Measurements from ENCODE around the gene SIPA1L3. TPM values are rescaled to one million over a fixed set of nuclear protein-coding genes. Genes with fewer than 3 reads are reported as not detected.

The SIPA1L3 gene
- total RNA-seq, 1 donor from 2014 or later = 8.8 TPM

GRCh38 chr19:37955986-37956385 lies 49.0 kb downstream of the SIPA1L3 start:
- Histone ChIP-seq H3K27ac (replicated peaks) (no peak overlapping the region), H3K27me3 (ENCODE audit: low read depth) (no peaks in the 10 kb centered on the region), H3K4me3 (no peak overlapping the region), H3K9me3 (replicated peaks) (peaks cover 8% of the 10 kb centered on the region), H3K4me1 (peaks cover 13% of the 10 kb centered on the region), H3K36me3 (no peaks in the 10 kb centered on the region)
- no peak for DNase-seq
- intact Hi-C loops (cut with micrococcal nuclease) = no loop called here
- no peak for TF ChIP-seq CTCF (IDR thresholded peaks at IDR 0.05; ENCODE audit: borderline replicate concordance)

DNA sequence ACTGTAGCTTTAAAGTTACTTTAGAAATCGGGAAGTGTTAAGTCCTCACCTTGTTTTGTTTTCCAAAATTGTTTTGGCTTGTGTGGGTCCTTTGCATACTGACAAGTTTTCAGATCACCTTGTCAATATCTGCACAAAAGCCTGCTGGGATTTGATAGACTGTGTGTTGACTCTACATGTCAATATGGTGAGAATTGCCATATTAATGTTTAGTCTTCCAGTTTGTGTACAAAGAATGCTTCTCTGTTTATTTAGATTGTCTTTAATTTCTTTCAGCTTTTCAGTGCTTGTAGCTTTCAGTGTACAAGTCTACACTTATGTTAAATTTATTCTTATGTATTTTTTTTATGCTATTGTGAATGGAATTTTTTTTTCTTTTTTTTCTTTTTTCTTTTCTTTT lies 50.2 kb downstream of the SIPA1L3 start:
- no peak for TF ChIP-seq CTCF (IDR thresholded peaks at IDR 0.05; ENCODE audit: borderline replicate concordance)
- intact Hi-C loops (cut with micrococcal nuclease) = no loop called here
- Histone ChIP-seq H3K36me3 (no peaks in the 10 kb centered on the region), H3K4me1 (peaks cover 13% of the 10 kb centered on the region), H3K27ac (replicated peaks) (no peak overlapping the region), H3K4me3 (no peak overlapping the region), H3K9me3 (replicated peaks) (peaks cover 20% of the 10 kb centered on the region), H3K27me3 (ENCODE audit: low read depth) (no peaks in the 10 kb centered on the region)
- DNase-seq = no peak

- H3K4me3 ChIP-seq = no peak overlapping the region
- H3K36me3 ChIP-seq = no peaks in the 10 kb centered on the region
- no peak for DNase-seq
- no peak overlapping the region for H3K27ac ChIP-seq (replicated peaks)
- H3K27me3 ChIP-seq (ENCODE audit: low read depth) = no peaks in the 10 kb centered on the region
- intact Hi-C loops (cut with micrococcal nuclease) = no loop called here
- H3K9me3 ChIP-seq (replicated peaks) = peaks cover 20% of the 10 kb centered on the region
- TF ChIP-seq CTCF (IDR thresholded peaks at IDR 0.05; ENCODE audit: borderline replicate concordance) = no peak
- H3K4me1 ChIP-seq = peaks cover 13% of the 10 kb centered on the region
Observed at GRCh38 chr19:37959665-37960114, 52.7 kb downstream of the SIPA1L3 start.

- Histone ChIP-seq H3K4me3 (no peak overlapping the region), H3K4me1 (peaks cover 13% of the 10 kb centered on the region), H3K9me3 (replicated peaks) (peaks cover 20% of the 10 kb centered on the region), H3K27ac (replicated peaks) (no peak overlapping the region), H3K27me3 (ENCODE audit: low read depth) (no peaks in the 10 kb centered on the region), H3K36me3 (no peaks in the 10 kb centered on the region)
- intact Hi-C loops (cut with micrococcal nuclease) = no loop called here
- TF ChIP-seq CTCF (IDR thresholded peaks at IDR 0.05; ENCODE audit: borderline replicate concordance) = no peak
- no peak for DNase-seq
Observed at GRCh38 chr19:37961198-37961597, 54.2 kb downstream of the SIPA1L3 start.

GRCh38 chr19:37963190-37963936 lies 56.4 kb downstream of the SIPA1L3 start:
- H3K4me3 ChIP-seq = no peak overlapping the region
- intact Hi-C loops (cut with micrococcal nuclease) = no loop called here
- no peak overlapping the region for H3K27ac ChIP-seq (replicated peaks)
- H3K36me3 ChIP-seq = no peaks in the 10 kb centered on the region
- H3K27me3 ChIP-seq (ENCODE audit: low read depth) = no peaks in the 10 kb centered on the region
- no peak for DNase-seq
- peaks cover 18% of the 10 kb centered on the region for H3K9me3 ChIP-seq (replicated peaks)
- TF ChIP-seq CTCF (IDR thresholded peaks at IDR 0.05; ENCODE audit: borderline replicate concordance) = no peak
- peaks cover 13% of the 10 kb centered on the region for H3K4me1 ChIP-seq
